ENCODE results near the gene NEDD9.

Gene NEDD9

DNA sequence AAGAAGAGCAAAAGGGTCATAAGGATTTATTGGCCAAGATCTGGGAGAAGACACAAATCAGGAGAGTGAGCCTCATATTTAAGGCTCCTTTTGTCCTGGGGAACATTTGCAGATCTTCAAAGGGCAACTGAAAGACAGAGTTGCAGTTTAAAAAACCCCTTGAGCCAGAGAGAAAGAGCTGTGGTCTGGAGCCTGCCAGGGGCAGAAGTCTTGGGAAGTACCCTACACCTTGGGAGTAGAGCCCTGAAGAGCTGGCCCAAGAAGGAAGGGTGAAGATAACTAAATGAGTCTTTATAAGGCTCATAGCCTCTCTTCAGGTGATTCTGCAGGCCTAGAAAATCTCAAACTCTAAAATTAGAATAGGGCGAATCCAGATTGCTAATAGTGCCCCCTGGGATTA, 81.0 kb downstream of the NEDD9 start:
- DNase-seq = no peak
- no peaks in the 10 kb centered on the region for H3K27me3 ChIP-seq (replicated peaks; ENCODE audit: insufficient read depth, low read length)
- H3K27ac ChIP-seq (ENCODE audit: low read length) = no peak overlapping the region
- no peaks in the 10 kb centered on the region for H3K79me2 ChIP-seq (ENCODE audit: low read length)
- no peaks in the 10 kb centered on the region for H3K4me1 ChIP-seq (ENCODE audit: low read length)
- no peak overlapping the region for H3K4me2 ChIP-seq (ENCODE audit: low read depth, low read length)
- no peak overlapping the region for H3K9ac ChIP-seq (ENCODE audit: low read length)
- no peak for TF ChIP-seq EZH2phosphoT487 (IDR thresholded peaks at IDR 0.05; ENCODE audit: low read length)
- no peak for TF ChIP-seq EZH2 (optimal IDR thresholded peaks at IDR 0.05; ENCODE audit: low read depth, low read length)
- TF ChIP-seq, protein P1, sequence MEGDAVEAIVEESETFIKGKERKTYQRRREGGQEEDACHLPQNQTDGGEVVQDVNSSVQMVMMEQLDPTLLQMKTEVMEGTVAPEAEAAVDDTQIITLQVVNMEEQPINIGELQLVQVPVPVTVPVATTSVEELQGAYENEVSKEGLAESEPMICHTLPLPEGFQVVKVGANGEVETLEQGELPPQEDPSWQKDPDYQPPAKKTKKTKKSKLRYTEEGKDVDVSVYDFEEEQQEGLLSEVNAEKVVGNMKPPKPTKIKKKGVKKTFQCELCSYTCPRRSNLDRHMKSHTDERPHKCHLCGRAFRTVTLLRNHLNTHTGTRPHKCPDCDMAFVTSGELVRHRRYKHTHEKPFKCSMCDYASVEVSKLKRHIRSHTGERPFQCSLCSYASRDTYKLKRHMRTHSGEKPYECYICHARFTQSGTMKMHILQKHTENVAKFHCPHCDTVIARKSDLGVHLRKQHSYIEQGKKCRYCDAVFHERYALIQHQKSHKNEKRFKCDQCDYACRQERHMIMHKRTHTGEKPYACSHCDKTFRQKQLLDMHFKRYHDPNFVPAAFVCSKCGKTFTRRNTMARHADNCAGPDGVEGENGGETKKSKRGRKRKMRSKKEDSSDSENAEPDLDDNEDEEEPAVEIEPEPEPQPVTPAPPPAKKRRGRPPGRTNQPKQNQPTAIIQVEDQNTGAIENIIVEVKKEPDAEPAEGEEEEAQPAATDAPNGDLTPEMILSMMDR (IDR thresholded peaks at IDR 0.05; ENCODE audit: low read length) = no peak
- H3K4me3 ChIP-seq (ENCODE audit: low read length) = no peak overlapping the region
- no peaks in the 10 kb centered on the region for H3F3A ChIP-seq (ENCODE audit: insufficient read depth, low read length)
- no peaks in the 10 kb centered on the region for H3K36me3 ChIP-seq (replicated peaks; ENCODE audit: insufficient read depth, low read length)
- no peaks in the 10 kb centered on the region for H3K9me2 ChIP-seq (replicated peaks; ENCODE audit: insufficient read depth, low read length)
- H2AFZ ChIP-seq (ENCODE audit: low read length) = no peak overlapping the region
- H3K9me3 ChIP-seq (replicated peaks; ENCODE audit: insufficient read depth, low read length) = no peaks in the 10 kb centered on the region
- H4K20me1 ChIP-seq (ENCODE audit: insufficient read depth, low read length) = no peaks in the 10 kb centered on the region

DNA sequence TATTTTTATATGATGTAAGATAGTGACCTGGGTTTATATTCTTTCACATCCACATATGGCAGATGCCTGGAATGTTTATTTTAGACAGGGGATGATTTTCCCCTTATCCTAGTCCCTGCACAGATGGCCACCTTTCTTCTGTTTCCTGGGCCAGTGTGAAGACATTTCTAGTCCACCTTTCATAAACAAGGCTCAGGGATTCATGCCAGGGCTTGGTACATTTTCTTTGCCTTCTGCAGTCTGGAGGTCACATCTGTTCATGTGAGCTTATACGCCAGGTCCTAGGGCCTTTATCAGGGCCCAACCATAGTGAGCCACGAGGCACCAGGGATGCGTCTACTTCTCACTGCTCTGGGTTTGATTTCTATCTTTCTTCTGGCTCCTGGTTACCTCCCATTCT, 82.9 kb downstream of the NEDD9 start:
- Histone ChIP-seq H3K27me3 (replicated peaks; ENCODE audit: insufficient read depth, low read length) (no peaks in the 10 kb centered on the region), H3K4me2 (ENCODE audit: low read depth, low read length) (no peak overlapping the region), H3K79me2 (ENCODE audit: low read length) (no peaks in the 10 kb centered on the region), H2AFZ (ENCODE audit: low read length) (no peak overlapping the region), H3F3A (ENCODE audit: insufficient read depth, low read length) (no peaks in the 10 kb centered on the region), H3K4me1 (ENCODE audit: low read length) (no peaks in the 10 kb centered on the region), H3K4me3 (ENCODE audit: low read length) (no peak overlapping the region), H3K27ac (ENCODE audit: low read length) (no peak overlapping the region), H3K36me3 (replicated peaks; ENCODE audit: insufficient read depth, low read length) (no peaks in the 10 kb centered on the region), H3K9ac (ENCODE audit: low read length) (no peak overlapping the region), H3K9me2 (replicated peaks; ENCODE audit: insufficient read depth, low read length) (no peaks in the 10 kb centered on the region), H3K9me3 (replicated peaks; ENCODE audit: insufficient read depth, low read length) (no peaks in the 10 kb centered on the region), H4K20me1 (ENCODE audit: insufficient read depth, low read length) (no peaks in the 10 kb centered on the region)
- TF ChIP-seq EZH2 (optimal IDR thresholded peaks at IDR 0.05; ENCODE audit: low read depth, low read length) (no peak), EZH2phosphoT487 (IDR thresholded peaks at IDR 0.05; ENCODE audit: low read length) (no peak)
- TF ChIP-seq, protein P1 (IDR thresholded peaks at IDR 0.05; ENCODE audit: low read length) = no peak
- no peak for DNase-seq

DNA sequence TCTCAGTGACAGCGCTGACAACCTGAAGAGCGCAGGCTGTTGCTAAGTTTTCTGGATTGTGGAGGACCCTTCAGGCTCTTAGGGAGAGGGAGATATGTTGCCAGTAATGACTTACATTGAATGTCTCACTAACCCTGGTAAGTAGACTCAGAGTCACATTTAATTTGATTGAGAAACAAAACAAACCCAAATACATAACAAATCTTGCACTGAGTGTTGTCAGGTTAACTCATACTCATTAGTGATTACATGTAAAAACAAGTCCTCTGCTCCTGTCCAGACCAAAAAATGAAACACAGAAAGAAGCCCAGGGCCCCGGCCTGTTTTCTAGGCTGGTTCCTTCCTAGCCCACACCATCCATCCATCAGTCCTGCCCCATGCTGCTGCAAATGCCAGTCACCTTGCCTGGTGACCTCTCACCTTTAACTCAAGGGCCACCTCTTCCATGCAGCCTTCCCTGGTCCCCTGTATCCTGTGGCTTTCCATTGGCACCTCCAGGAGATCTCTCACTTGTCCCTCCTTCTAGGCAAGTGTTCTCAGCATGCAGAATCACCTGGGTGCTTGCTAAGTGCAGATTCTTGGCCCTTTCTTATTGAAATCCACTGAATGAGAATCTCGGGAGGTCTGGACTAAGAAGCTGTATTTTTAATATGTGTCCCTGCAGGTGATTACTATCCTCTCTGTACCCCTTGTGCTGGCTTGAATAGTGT, 86.2 kb downstream of the NEDD9 start:
- no peak for TF ChIP-seq EZH2phosphoT487 (IDR thresholded peaks at IDR 0.05; ENCODE audit: low read length)

DNA sequence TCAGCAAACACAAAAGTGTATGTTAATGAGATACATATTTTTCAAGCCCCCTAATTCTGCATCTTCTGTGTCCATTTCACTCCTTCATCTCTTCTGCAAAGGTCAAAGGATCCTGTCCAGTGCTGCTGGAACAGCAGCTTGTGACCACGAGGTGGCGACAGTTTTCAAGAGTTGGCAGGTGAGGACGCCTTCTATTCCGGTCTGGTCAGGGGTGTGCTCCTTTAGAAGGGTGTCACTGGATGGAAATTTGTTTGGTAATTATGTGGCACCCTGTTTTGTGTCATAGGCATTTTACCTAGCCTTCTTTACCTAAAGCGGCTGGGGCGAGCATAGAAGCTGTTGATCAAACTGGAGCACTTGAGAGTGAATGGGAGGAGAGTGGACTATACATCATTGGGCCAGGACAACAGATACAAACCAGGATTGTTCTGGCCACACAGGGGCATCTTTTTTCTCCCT, 88.0 kb downstream of the NEDD9 start:
- Histone ChIP-seq H3K27me3 (replicated peaks; ENCODE audit: insufficient read depth, low read length) (no peaks in the 10 kb centered on the region), H3K9me3 (replicated peaks; ENCODE audit: insufficient read depth, low read length) (no peaks in the 10 kb centered on the region), H3K4me2 (ENCODE audit: low read depth, low read length) (no peak overlapping the region), H3K9me2 (replicated peaks; ENCODE audit: insufficient read depth, low read length) (no peaks in the 10 kb centered on the region), H3K9ac (ENCODE audit: low read length) (no peak overlapping the region), H2AFZ (ENCODE audit: low read length) (no peak overlapping the region), H4K20me1 (ENCODE audit: insufficient read depth, low read length) (no peaks in the 10 kb centered on the region), H3K4me1 (ENCODE audit: low read length) (no peaks in the 10 kb centered on the region), H3K4me3 (ENCODE audit: low read length) (no peak overlapping the region), H3K79me2 (ENCODE audit: low read length) (no peaks in the 10 kb centered on the region), H3K27ac (ENCODE audit: low read length) (no peak overlapping the region), H3F3A (ENCODE audit: insufficient read depth, low read length) (no peaks in the 10 kb centered on the region), H3K36me3 (replicated peaks; ENCODE audit: insufficient read depth, low read length) (no peaks in the 10 kb centered on the region)
- DNase-seq = peak; percentile 67
- no peak for TF ChIP-seq EZH2 (optimal IDR thresholded peaks at IDR 0.05; ENCODE audit: low read depth, low read length)
- TF ChIP-seq, protein P1 (IDR thresholded peaks at IDR 0.05; ENCODE audit: low read length) = peak; percentile 95

More for the DNA sequence above, 86.2 kb downstream of the NEDD9 start:
- Histone ChIP-seq H3K4me1 (ENCODE audit: low read length) (no peaks in the 10 kb centered on the region), H3K36me3 (replicated peaks; ENCODE audit: insufficient read depth, low read length) (no peaks in the 10 kb centered on the region), H3K4me2 (ENCODE audit: low read depth, low read length) (no peak overlapping the region), H4K20me1 (ENCODE audit: insufficient read depth, low read length) (no peaks in the 10 kb centered on the region), H2AFZ (ENCODE audit: low read length) (no peak overlapping the region), H3K9me2 (replicated peaks; ENCODE audit: insufficient read depth, low read length) (no peaks in the 10 kb centered on the region), H3K27ac (ENCODE audit: low read length) (no peak overlapping the region), H3K27me3 (replicated peaks; ENCODE audit: insufficient read depth, low read length) (no peaks in the 10 kb centered on the region), H3F3A (ENCODE audit: insufficient read depth, low read length) (no peaks in the 10 kb centered on the region), H3K9me3 (replicated peaks; ENCODE audit: insufficient read depth, low read length) (no peaks in the 10 kb centered on the region), H3K9ac (ENCODE audit: low read length) (no peak overlapping the region), H3K79me2 (ENCODE audit: low read length) (no peaks in the 10 kb centered on the region), H3K4me3 (ENCODE audit: low read length) (no peak overlapping the region)
- DNase-seq = no peak

All from MM.1S (cell line).